ENCODE data around the gene PLPPR1. TPM values are rescaled to one million over a fixed set of nuclear protein-coding genes. Genes with fewer than 3 reads are reported as not detected.
"Not testable (repeated sequence)": the region's sequence is repeated elsewhere in the genome, so short reads cannot be mapped to it uniquely, and the experiment has no call there.

The PLPPR1 gene
- polyA plus RNA-seq, 1 of the 3 experiments (the other 2 are of a cell fraction), result not detected

GRCh38 chr9:101275769-101276250 is 247.3 kb downstream of the PLPPR1 start:
- Histone ChIP-seq H3K79me2 (ENCODE audit: insufficient read depth) (no peaks in the 10 kb centered on the region), H3K4me2 (no peak overlapping the region), H3K4me1 (ENCODE audit: control insufficient read depth in 1 of 2, insufficient read depth in 2 of 2, low read depth in 1 of 2, low read length in 1 of 2) (no peaks in the 10 kb centered on the region; a peak in 1 of 4 replicates), H3K36me3 (replicated peaks in 1 of 2; ENCODE audit: control insufficient read depth in 1 of 2, insufficient read depth in 2 of 2, low read length in 1 of 2) (no peaks in the 10 kb centered on the region), H3K27ac (ENCODE audit: low read depth in 2 of 2, low read length in 1 of 2) (no peak overlapping the region), H3K9me2 (no peaks in the 10 kb centered on the region), H4K20me1 (ENCODE audit: insufficient read depth) (no peaks in the 10 kb centered on the region), H3K4me3 (ENCODE audit: low read depth in 2 of 2, low read length in 1 of 2) (no peak overlapping the region), H2AFZ (ENCODE audit: low read depth) (no peak overlapping the region), H3K27me3 (ENCODE audit: insufficient read depth) (no peaks in the 10 kb centered on the region), H3K9me3 (no peaks in the 10 kb centered on the region), H3F3A (replicated peaks; ENCODE audit: insufficient read depth) (no peaks in the 10 kb centered on the region), H3K9ac (no peak overlapping the region)
- ChIA-PET POLR2A (no interaction called here), CTCF (no interaction called here)
- DNase-seq, result no peak
- WGBS (ENCODE audit: low lambda C conversion rate), result 48% methylated on average over 6 of the region's 6 CpGs
- TF ChIP-seq ELF1 (IDR thresholded peaks at IDR 0.05) (no peak), RFX5 (IDR thresholded peaks at IDR 0.05; ENCODE audit: low read length) (no peak), FOXJ3 (CRISPR knock-in tag; IDR thresholded peaks at IDR 0.05) (no peak)
- TF ChIP-seq, protein P1, sequence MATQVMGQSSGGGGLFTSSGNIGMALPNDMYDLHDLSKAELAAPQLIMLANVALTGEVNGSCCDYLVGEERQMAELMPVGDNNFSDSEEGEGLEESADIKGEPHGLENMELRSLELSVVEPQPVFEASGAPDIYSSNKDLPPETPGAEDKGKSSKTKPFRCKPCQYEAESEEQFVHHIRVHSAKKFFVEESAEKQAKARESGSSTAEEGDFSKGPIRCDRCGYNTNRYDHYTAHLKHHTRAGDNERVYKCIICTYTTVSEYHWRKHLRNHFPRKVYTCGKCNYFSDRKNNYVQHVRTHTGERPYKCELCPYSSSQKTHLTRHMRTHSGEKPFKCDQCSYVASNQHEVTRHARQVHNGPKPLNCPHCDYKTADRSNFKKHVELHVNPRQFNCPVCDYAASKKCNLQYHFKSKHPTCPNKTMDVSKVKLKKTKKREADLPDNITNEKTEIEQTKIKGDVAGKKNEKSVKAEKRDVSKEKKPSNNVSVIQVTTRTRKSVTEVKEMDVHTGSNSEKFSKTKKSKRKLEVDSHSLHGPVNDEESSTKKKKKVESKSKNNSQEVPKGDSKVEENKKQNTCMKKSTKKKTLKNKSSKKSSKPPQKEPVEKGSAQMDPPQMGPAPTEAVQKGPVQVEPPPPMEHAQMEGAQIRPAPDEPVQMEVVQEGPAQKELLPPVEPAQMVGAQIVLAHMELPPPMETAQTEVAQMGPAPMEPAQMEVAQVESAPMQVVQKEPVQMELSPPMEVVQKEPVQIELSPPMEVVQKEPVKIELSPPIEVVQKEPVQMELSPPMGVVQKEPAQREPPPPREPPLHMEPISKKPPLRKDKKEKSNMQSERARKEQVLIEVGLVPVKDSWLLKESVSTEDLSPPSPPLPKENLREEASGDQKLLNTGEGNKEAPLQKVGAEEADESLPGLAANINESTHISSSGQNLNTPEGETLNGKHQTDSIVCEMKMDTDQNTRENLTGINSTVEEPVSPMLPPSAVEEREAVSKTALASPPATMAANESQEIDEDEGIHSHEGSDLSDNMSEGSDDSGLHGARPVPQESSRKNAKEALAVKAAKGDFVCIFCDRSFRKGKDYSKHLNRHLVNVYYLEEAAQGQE (IDR thresholded peaks at IDR 0.05; ENCODE audit: low read depth, low read length), result no peak

DNA sequence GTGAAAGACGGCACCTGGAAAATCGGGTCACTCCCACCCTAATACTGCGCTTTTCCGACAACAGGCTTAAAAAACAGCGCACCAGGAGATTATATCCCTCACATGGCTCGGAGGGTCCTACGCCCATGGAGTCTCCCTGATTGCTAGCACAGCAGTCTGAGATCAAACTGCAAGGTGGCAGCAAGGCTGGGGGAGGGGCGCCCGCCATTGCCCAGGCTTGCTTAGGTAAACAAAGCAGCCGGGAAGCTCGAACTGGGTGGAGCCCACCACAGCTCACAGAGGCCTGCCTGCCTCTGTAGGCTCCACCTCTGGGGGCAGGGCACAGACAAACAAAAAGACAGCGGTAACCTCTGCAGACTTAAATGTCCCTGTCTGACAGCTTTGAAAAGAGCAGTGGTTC is 262.5 kb downstream of the PLPPR1 start:
- H3K79me2 ChIP-seq (ENCODE audit: insufficient read depth); DNase-seq; H3F3A ChIP-seq (replicated peaks; ENCODE audit: insufficient read depth); H3K9ac ChIP-seq; H3K9me2 ChIP-seq; H3K4me2 ChIP-seq; H3K9me3 ChIP-seq; POLR2A ChIA-PET; CTCF ChIA-PET; H3K4me1 ChIP-seq (ENCODE audit: control insufficient read depth in 1 of 2, insufficient read depth in 2 of 2, low read depth in 1 of 2, low read length in 1 of 2); H4K20me1 ChIP-seq (ENCODE audit: insufficient read depth); H3K4me3 ChIP-seq (ENCODE audit: low read depth in 2 of 2, low read length in 1 of 2); H3K27me3 ChIP-seq (ENCODE audit: insufficient read depth); H3K27ac ChIP-seq (ENCODE audit: low read depth in 2 of 2, low read length in 1 of 2); H3K36me3 ChIP-seq (replicated peaks in 1 of 2; ENCODE audit: control insufficient read depth in 1 of 2, insufficient read depth in 2 of 2, low read length in 1 of 2); H2AFZ ChIP-seq (ENCODE audit: low read depth): not testable (repeated sequence)
- 54% methylated on average over 10 of the region's 12 CpGs for WGBS (ENCODE audit: low lambda C conversion rate)

DNA sequence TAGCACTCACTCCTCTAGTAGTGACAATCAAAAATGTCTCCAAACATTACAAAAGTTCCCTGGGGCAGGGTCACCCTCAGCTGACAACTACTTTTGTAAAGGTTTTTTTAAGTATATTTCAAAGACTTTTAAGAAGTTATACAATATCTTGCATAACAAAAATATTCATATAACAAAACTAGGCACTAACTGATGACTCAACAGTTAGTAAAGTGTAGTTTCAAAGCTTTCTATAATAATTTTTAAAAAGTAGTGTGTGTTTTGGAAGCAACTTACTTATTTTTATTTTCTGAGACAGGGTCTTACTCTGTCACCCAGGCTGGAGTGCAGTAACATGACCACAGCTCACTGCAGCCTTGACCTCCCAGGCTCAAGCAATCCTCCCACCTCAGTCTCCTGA is 271.4 kb downstream of the PLPPR1 start:
- H3K36me3 ChIP-seq (replicated peaks in 1 of 2; ENCODE audit: control insufficient read depth in 1 of 2, insufficient read depth in 2 of 2, low read length in 1 of 2), result no peaks in the 10 kb centered on the region
- no peaks in the 10 kb centered on the region for H4K20me1 ChIP-seq (ENCODE audit: insufficient read depth)
- H3K27me3 ChIP-seq (ENCODE audit: insufficient read depth), result no peaks in the 10 kb centered on the region; the same call in 1 of the 2 replicates
- no peaks in the 10 kb centered on the region for H3K9me2 ChIP-seq
- POLR2A ChIA-PET, result no interaction called here
- no peak overlapping the region for H3K4me2 ChIP-seq
- H3K27ac ChIP-seq (ENCODE audit: low read depth in 2 of 2, low read length in 1 of 2), result no peak overlapping the region
- DNase-seq, result no peak
- no peaks in the 10 kb centered on the region for H3K4me1 ChIP-seq (ENCODE audit: control insufficient read depth in 1 of 2, insufficient read depth in 2 of 2, low read depth in 1 of 2, low read length in 1 of 2)
- no peak overlapping the region for H2AFZ ChIP-seq (ENCODE audit: low read depth)
- H3K9ac ChIP-seq, result no peak overlapping the region
- CTCF ChIA-PET, result interaction anchor here (0.9 to 4.0 kb wide), 4 partner anchors 12 to 600 kb away, joined by 3 to 18 read pairs (median 8); no protein-coding TSS in a partner anchor
- H3F3A ChIP-seq (replicated peaks; ENCODE audit: insufficient read depth), result no peaks in the 10 kb centered on the region
- H3K9me3 ChIP-seq, result no peaks in the 10 kb centered on the region
- H3K4me3 ChIP-seq (ENCODE audit: low read depth in 2 of 2, low read length in 1 of 2), result no peak overlapping the region
- no peaks in the 10 kb centered on the region for H3K79me2 ChIP-seq (ENCODE audit: insufficient read depth)
- no peak for TF ChIP-seq GATA2 (CRISPR knock-in tag; IDR thresholded peaks at IDR 0.05)
- TF ChIP-seq, protein P2, sequence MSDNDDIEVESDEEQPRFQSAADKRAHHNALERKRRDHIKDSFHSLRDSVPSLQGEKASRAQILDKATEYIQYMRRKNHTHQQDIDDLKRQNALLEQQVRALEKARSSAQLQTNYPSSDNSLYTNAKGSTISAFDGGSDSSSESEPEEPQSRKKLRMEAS (IDR thresholded peaks at IDR 0.05; ENCODE audit: low read depth), result no peak
- no peak for TF ChIP-seq ELF1 (IDR thresholded peaks at IDR 0.05)
- TF ChIP-seq FOSL2 (IDR thresholded peaks at IDR 0.05; ENCODE audit: borderline replicate concordance, low read depth), result no peak
- TF ChIP-seq SMC3 (IDR thresholded peaks at IDR 0.05; ENCODE audit: low read depth, low read length), result no peak
